Coronary artery (tissue), 2 donors: ENCODE data around the gene MFN1.

ENCODE experiments used
- DNase-seq: peaks from one replicate; pipeline ENCODE4 v3.0.0-alpha.2; 2017; ENCODE audit warnings: low spot score
- H3K27ac ChIP-seq, 2 donors: fragments of 200-600 bp; sonication (generic); one replicate each; pipeline ENCODE4 v1.5.1; 2016 to 2019
- H3K4me3 ChIP-seq: fragments of 200-600 bp; sonication (generic); 2 replicates; pipeline ENCODE4 v1.5.1; 2016; ENCODE audit warnings: mild to moderate bottlenecking, moderate library complexity
- TF ChIP-seq, protein P1 (sequence below): fragments of 200-600 bp; sonication (generic); IDR thresholded peaks from one replicate; pipeline ENCODE4 v1.5.1; 2019; ENCODE audit warnings: antibody characterized with exemption

Gene MFN1

DNA sequence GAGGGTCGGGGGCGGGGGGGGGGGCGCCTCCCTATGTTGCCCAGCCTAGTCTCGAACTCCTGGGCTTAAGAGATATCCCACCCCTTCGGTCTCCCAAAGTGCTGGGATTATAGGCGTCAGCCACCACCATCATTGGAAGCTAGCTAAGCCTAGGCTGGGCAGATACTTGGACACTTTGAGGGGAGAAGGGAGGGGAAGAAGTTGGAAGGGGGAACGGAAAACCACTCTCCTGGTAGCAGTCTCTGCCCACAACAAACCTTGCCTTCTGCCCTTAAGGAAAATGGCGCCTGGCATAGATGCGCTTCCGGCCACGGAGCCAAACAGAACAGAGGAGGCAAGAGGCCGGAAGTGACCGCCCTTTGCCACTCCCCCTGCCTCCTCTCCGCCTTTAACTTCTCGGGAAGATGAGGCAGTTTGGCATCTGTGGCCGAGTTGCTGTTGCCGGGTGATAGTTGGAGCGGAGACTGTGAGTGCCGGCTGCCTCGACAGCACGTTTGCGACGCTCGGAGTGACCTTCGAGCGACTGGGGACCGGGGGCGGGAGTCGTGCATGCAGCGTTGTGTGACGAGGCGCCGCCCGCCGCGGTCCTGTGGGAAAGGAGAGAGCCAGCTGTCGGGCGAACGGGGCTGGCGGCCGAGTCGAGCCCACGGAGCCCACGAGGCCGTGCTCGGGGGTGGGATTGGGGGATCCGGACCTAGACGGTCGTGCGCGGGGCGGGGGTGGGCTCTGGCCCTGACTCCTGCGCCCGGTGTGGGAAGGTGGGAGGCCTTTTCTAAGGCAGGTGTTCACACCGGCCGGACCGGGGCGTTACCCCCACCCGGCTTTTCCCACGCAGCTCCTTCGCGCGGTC, at the start of gene MFN1:
MFN1 (plus strand) TSS at position 365 of the 850 bp plus-strand sequence. CDS start 1,143 bp downstream, outside the sequence.
- peak; percentile 97 for DNase-seq
- peak within 1 kb of the TSS; percentile 82 to 89 for H3K27ac ChIP-seq
- TF ChIP-seq, protein P1, sequence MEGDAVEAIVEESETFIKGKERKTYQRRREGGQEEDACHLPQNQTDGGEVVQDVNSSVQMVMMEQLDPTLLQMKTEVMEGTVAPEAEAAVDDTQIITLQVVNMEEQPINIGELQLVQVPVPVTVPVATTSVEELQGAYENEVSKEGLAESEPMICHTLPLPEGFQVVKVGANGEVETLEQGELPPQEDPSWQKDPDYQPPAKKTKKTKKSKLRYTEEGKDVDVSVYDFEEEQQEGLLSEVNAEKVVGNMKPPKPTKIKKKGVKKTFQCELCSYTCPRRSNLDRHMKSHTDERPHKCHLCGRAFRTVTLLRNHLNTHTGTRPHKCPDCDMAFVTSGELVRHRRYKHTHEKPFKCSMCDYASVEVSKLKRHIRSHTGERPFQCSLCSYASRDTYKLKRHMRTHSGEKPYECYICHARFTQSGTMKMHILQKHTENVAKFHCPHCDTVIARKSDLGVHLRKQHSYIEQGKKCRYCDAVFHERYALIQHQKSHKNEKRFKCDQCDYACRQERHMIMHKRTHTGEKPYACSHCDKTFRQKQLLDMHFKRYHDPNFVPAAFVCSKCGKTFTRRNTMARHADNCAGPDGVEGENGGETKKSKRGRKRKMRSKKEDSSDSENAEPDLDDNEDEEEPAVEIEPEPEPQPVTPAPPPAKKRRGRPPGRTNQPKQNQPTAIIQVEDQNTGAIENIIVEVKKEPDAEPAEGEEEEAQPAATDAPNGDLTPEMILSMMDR, result no peak

GRCh38 chr3:179297971-179298725, 49.4 kb upstream of the MFN1 start:
- TF ChIP-seq, protein P1, result no peak
- Histone ChIP-seq H3K4me3 (no peak overlapping the region), H3K27ac (no peak overlapping the region)
- no peak for DNase-seq

More for the DNA sequence above, at the start of gene MFN1:
- H3K4me3 ChIP-seq, result peak within 1 kb of the TSS; percentile 97

DNA sequence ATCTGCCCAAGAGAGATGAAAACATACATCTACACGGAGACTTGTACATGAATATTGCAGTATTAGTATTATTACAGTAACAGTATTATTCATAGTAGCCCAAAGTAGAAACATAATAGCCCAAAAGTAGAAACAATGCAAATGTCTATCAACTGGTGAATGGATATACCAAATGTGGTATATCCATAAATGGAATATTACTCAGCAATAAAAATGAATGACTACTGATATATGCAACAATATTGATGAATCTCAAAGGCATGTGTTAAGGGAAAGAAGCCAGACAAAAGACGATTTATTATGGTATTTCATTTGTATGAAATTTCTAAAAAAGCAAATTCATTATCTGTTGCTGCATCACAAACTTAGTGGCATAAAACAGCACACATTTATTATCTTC, 48.2 kb upstream of the MFN1 start:
- DNase-seq, result no peak
- no peak overlapping the region for H3K27ac ChIP-seq
- TF ChIP-seq, protein P1, result no peak
- no peak overlapping the region for H3K4me3 ChIP-seq

DNA sequence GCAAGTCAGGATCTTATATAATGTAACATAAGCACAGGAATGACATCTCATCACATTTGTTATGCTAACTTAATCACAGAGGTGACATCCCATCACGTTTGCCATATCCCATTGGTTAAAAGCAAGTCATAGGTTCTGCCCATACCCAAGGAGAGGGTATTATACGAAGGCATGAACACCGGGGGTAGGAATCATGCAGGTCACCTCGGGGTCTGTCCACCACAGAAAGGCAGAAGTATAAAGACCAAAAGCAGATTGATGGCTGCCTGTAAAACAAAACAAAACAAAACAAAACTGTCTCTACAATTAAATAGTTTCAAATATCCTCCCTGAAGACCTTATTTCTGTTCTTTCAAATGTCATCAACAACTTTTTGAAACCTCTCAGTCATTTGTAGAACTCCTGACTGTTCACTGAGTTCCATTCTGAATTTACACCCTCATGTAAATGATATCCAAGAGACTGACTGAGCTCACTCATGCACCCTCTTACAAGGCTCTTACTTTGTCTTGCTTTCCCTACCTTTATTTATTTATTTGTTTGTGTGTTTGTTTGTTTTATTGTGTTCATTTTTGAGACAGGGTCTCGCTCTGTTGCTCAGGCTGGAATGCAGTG, 47.4 kb upstream of the MFN1 start:
- Histone ChIP-seq H3K4me3 (no peak overlapping the region), H3K27ac (no peak overlapping the region)
- DNase-seq, result no peak
- TF ChIP-seq, protein P1, result no peak

- DNase-seq, result no peak
- TF ChIP-seq, protein P1, result no peak
Measured at GRCh38 chr3:179301645-179302044, 45.9 kb upstream of the MFN1 start.

GRCh38 chr3:179302111-179302510, 45.4 kb upstream of the MFN1 start:
- no peak overlapping the region for H3K4me3 ChIP-seq
- no peak for DNase-seq
- H3K27ac ChIP-seq, result no peak overlapping the region
- TF ChIP-seq, protein P1, result no peak

More at GRCh38 chr3:179301645-179302044, 45.9 kb upstream of the MFN1 start:
- H3K27ac ChIP-seq, result no peak overlapping the region
- no peak overlapping the region for H3K4me3 ChIP-seq
